CD1c-positive myeloid dendritic cell (primary cell): Measurements from ENCODE around the gene ELMOD1.
A peak's percentile ranks its signal among the peaks of the same experiment; 100 is the strongest.
"Not testable (repeated sequence)": the region's sequence is repeated elsewhere in the genome, so short reads cannot be mapped to it uniquely, and the experiment has no call there.

ENCODE experiments used
- DNase-seq: peaks from one replicate; pipeline ENCODE4 v3.0.0-alpha.2; 2016; ENCODE audit errors: extremely low spot score

The ELMOD1 gene

GRCh38 chr11:107590460-107591377 lies at the start of gene ELMOD1:
Gene ELMOD1, plus strand, starts transcription at chr11:107591147. Its CDS starts 27,043 bp downstream, at chr11:107618190.
- DNase-seq, result peak; percentile 26

- no peak for DNase-seq
These were observed 45.8 kb upstream of the ELMOD1 start for GRCh38 chr11:107545101-107545514.

- DNase-seq, result no peak
These were observed 43.0 kb upstream of the ELMOD1 start for GRCh38 chr11:107547961-107548360.

- DNase-seq, result peak; percentile 65
These were observed 41.5 kb upstream of the ELMOD1 start for GRCh38 chr11:107549253-107549953.

GRCh38 chr11:107549954-107550285 lies 41.0 kb upstream of the ELMOD1 start:
- no peak for DNase-seq

GRCh38 chr11:107550304-107550703 lies 40.6 kb upstream of the ELMOD1 start:
- no peak for DNase-seq

GRCh38 chr11:107561688-107562087 lies 29.3 kb upstream of the ELMOD1 start:
- DNase-seq, result no peak

- DNase-seq, result no peak
These were observed 28.2 kb upstream of the ELMOD1 start for GRCh38 chr11:107562647-107563208.

- peak; percentile 11 for DNase-seq
These were observed 27.2 kb upstream of the ELMOD1 start for GRCh38 chr11:107563702-107564101.

GRCh38 chr11:107564877-107565218 lies 26.1 kb upstream of the ELMOD1 start:
- no peak for DNase-seq

GRCh38 chr11:107565219-107565937 lies 25.6 kb upstream of the ELMOD1 start, which contains the start of gene ALKBH8:
Gene ALKBH8, minus strand, starts transcription at chr11:107565735. Its CDS starts 4,842 bp downstream, at chr11:107560893.
- DNase-seq, result peak; percentile 81

GRCh38 chr11:107565955-107566501 lies 24.9 kb upstream of the ELMOD1 start:
- DNase-seq, result not testable (repeated sequence)

GRCh38 chr11:107566569-107566968 lies 24.4 kb upstream of the ELMOD1 start:
- DNase-seq, result no peak

GRCh38 chr11:107567739-107568335 lies 23.1 kb upstream of the ELMOD1 start:
- DNase-seq, result no peak

GRCh38 chr11:107570015-107570414 lies 20.9 kb upstream of the ELMOD1 start:
- no peak for DNase-seq

- DNase-seq, result no peak
These were observed 17.5 kb upstream of the ELMOD1 start for GRCh38 chr11:107573438-107573837.

GRCh38 chr11:107576497-107577345 lies 14.2 kb upstream of the ELMOD1 start:
- peak; percentile 49 for DNase-seq

GRCh38 chr11:107577346-107577711 lies 13.6 kb upstream of the ELMOD1 start:
- no peak for DNase-seq

GRCh38 chr11:107579169-107579568 lies 11.8 kb upstream of the ELMOD1 start:
- not testable (repeated sequence) for DNase-seq

GRCh38 chr11:107581147-107581546 lies 9.8 kb upstream of the ELMOD1 start:
- no peak for DNase-seq
